Ectodermal cell (in vitro differentiated cells): ENCODE data around the gene STK32A.

Experiments
- H3K27ac ChIP-seq: 2 replicates; pipeline ENCODE4 v1.7.0; 2013; ENCODE audit warnings: mild to moderate bottlenecking, low read depth, low read length; ENCODE audit not compliant: insufficient read depth, poor library complexity, severe bottlenecking
- H3K27me3 ChIP-seq: 2 replicates; pipeline ENCODE4 v1.7.0; 2013; ENCODE audit warnings: mild to moderate bottlenecking, low read length; ENCODE audit not compliant: insufficient read depth, control insufficient read depth, poor library complexity, severe bottlenecking
- H3K36me3 ChIP-seq: one replicate; pipeline ENCODE4 v1.7.0; 2013; ENCODE audit warnings: low read length; ENCODE audit not compliant: control insufficient read depth, insufficient read depth
- H3K4me1 ChIP-seq: one replicate; pipeline ENCODE4 v1.7.0; 2013; ENCODE audit warnings: low read length; ENCODE audit not compliant: control insufficient read depth, insufficient read depth
- H3K4me3 ChIP-seq: 2 replicates; pipeline ENCODE4 v1.7.0; 2013; ENCODE audit warnings: low read depth, low read length, control low read depth; ENCODE audit not compliant: insufficient read depth
- H3K9me3 ChIP-seq: 2 replicates; pipeline ENCODE4 v1.7.0; 2013; ENCODE audit warnings: mild to moderate bottlenecking, low read length, moderate library complexity; ENCODE audit not compliant: control insufficient read depth
- WGBS, 2 experiments: methylation state at CpG; one replicate each; pipeline ENCODE4 v1.1.7; 2013; ENCODE audit warnings: missing lambda C conversion rate in 2 of 2; 5-methylcytosine and 5-hydroxymethylcytosine counted together

Gene STK32A

DNA sequence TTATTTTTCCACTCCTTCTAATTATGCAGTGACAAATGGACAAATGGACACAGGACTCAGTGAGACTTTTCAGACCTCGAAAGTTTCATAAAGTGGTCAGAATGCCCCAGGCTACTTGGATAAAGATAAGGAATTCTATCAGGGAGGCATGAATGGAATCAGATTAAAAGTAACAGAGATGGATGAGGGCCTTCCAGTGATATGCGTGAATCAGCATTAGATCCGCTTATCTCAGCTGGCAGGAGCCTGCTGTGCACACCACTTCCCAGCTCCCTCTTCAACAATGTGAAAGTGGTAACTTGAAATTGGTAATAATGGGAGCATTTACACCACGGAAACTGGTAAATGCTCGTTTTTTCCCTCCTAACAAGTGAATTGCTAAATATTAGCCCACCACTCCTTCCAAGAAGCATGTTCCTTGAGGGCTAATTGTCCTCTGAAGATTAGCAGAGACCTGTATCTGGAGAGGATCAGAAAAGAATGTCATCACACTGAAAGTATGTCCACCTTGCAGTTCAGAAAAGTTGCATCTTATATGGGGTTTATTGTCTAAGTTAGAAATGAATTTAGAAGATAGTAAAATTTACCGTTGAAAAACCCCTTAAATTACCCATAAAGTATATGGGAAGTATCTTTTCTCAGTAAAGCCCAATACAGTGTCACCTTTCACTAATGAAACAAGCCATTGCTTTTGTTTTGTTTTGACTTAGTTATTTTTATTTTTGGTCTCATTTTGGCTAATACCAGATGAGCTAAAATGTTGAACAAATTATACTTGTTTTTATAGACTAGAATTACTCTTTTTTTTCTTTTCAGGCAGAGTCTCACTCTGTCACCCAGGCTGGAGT, 149.7 kb downstream of the STK32A start:
- H3K4me3 ChIP-seq: no peak overlapping the region
- H3K9me3 ChIP-seq: no peaks in the 10 kb centered on the region
- H3K36me3 ChIP-seq: no peaks in the 10 kb centered on the region
- H3K27me3 ChIP-seq: no peaks in the 10 kb centered on the region
- WGBS, 2 experiments: 43 to 52% methylated on average over 4 to 5 of the region's 6 CpGs
- H3K4me1 ChIP-seq: peaks cover 36% of the 10 kb centered on the region
- no peak overlapping the region for H3K27ac ChIP-seq

DNA sequence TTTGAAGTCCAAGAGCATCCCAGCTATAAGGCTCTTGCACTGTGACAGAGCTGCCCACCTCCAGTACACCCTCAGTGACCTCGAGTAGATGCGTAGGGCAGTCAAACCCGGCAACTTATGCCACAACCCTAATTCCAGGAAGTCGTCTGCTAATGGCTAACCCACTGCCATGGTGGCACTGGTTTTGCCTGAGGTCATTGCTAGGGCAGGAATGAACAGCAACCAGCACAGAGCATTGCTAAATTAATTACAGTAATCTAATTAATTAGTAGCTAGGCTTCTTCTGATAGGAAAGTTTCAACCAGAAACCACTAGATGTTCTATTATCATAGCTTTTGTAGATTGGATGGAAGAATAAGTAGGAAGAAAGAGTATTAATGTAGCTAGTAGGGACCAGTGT, 152.3 kb downstream of the STK32A start:
- H3K4me3 ChIP-seq: no peak overlapping the region
- H3K36me3 ChIP-seq: no peaks in the 10 kb centered on the region
- WGBS, 2 experiments: 91 to 94% methylated on average over 4 of the region's 4 CpGs
- no peaks in the 10 kb centered on the region for H3K27me3 ChIP-seq
- no peak overlapping the region for H3K27ac ChIP-seq
- no peaks in the 10 kb centered on the region for H3K9me3 ChIP-seq
- H3K4me1 ChIP-seq: peaks cover 46% of the 10 kb centered on the region

DNA sequence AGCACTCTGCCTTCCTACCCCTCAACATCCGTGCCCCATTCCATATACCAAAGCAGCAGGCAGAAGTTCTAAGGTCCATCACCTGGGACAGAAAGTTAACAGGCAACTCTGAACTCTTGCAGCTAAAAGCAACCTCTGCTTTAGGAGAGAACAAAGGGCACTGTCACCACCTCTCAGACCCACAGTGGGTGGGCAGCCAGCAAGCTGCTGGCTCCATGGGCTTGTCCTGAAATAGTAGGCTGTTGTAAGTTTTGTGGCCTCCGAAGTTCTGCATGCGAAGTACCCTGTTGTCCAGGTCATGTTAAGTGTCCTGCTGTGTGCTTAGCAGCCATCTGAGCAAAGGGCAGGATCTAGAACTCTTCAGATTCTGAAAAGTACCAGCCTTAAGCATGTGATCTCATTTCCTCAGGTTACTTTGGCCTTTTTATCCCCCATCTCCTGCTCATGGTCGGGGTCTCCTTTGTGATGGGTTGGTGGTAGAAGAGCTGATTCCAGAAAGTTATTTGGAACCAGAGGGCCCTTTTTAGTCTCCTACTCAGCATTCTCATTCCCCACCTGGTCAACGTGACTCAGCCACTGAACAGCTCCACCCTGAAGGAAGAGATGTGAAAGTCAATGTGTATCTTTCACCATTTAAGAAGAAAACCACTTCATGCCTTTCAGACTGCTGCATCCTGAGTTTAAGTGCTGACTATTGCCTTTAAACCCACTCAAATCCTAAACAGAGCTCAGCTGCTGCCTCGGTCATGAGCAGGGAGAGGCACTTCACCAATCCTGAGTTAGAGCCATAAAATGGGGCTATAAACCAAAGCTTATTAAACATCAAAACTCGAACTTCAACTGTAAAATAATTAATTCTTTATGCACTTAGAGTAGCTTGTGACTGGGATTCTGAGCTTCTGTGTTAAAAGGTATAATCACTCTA, 153.6 kb downstream of the STK32A start:
- H3K27ac ChIP-seq: no peak overlapping the region
- no peaks in the 10 kb centered on the region for H3K27me3 ChIP-seq
- no peaks in the 10 kb centered on the region for H3K9me3 ChIP-seq
- 54 to 60% methylated on average over 5 of the region's 7 CpGs for WGBS, 2 experiments
- peaks cover 36% of the 10 kb centered on the region for H3K4me1 ChIP-seq
- no peak overlapping the region for H3K4me3 ChIP-seq
- H3K36me3 ChIP-seq: peaks cover 9% of the 10 kb centered on the region

DNA sequence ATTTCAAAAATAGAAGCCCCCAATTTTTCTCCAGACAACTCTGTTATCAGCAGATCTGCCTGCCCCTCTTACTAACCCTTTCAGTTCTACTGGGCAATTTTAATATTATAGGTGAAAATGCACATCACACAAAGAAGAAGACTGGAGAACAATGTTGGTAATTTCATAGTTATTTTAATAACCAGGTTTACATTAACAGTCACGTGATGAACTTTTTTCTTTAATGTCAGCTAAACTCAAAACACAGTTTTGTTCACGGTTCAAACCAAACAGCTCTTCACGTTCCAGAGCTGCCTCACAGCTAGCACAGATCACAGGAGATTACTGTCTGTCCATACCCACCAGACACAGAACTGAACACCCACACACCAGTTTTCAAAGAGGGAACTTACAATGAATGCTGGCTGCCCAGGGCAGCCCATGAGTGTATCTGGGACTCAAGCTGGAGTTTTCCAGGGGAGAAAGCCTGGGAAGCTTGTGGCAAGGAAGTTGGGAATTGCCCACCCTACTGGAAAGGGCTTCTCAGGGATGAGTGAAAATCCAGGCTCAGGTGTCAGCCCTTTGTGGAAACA, 155.9 kb downstream of the STK32A start:
- H3K4me1 ChIP-seq: peaks cover 29% of the 10 kb centered on the region
- no peaks in the 10 kb centered on the region for H3K27me3 ChIP-seq
- no peaks in the 10 kb centered on the region for H3K9me3 ChIP-seq
- H3K4me3 ChIP-seq: no peak overlapping the region
- peaks cover 23% of the 10 kb centered on the region for H3K36me3 ChIP-seq
- peak overlapping the region; percentile 47 for H3K27ac ChIP-seq
- WGBS, 2 experiments: 95 to 98% methylated on average over 3 of the region's 3 CpGs

DNA sequence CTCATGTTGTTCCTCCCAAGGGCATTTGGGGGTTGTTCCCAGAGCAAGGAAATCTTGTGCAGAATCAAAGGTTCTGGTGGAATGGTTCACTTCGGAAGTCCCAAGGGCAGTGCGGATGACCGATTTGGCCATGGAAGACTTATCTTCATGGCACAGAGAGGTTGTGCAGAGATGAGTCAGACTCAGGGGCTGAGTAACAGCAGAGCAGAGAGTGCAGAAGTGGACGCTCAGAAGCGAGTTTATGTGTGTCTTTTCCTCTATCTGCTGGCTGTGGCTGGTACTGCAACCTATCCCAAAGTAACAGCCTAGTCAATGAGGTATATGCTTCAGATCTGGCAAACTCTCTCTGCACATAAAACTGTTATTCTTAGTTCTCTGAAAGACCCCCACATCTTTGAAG, 157.0 kb downstream of the STK32A start:
- H3K9me3 ChIP-seq: no peaks in the 10 kb centered on the region
- no peaks in the 10 kb centered on the region for H3K27me3 ChIP-seq
- peaks cover 29% of the 10 kb centered on the region for H3K4me1 ChIP-seq
- no peak overlapping the region for H3K27ac ChIP-seq
- peaks cover 30% of the 10 kb centered on the region for H3K36me3 ChIP-seq
- H3K4me3 ChIP-seq: no peak overlapping the region
- WGBS, 2 experiments: 91% methylated on average over 5 of the region's 5 CpGs

DNA sequence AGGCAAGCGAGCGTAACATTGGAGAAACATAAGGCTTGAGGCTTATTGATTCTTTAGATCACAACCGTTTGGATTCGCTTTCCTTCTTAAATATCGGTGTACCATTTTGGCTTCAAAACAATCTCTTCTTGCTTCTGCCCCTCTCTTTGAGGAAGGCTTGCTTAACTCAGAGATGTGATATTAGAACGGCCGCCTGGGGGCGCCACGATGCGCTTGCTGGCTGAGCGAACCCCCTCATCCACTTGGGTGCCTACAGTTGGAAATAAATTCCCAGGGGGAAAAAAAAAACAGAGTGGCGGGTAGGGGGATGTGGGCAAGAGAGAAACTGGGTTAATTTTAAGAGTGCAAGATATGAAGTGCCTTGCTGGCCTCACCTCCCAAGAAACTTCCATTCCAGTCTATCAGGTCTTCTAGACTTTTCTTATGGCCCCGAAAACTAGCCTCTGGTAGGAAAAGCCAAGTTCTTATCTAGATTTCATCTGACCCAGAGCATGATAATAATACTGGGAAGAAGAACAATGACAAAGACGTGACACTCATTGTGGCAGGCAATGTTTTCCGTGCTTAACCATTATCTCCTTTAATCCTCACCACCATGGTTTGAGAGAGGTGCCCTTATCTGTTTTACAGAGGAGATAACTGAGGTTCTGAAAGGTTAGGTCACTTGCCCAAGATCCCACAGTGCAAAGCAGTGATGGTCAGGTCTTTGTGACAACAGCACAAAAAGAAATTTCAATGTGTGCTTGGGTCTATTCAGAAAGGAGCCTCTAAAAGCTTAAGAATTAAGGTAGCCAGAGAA, 159.2 kb downstream of the STK32A start:
- Histone ChIP-seq H3K4me3 (no peak overlapping the region), H3K9me3 (no peaks in the 10 kb centered on the region), H3K27ac (no peak overlapping the region), H3K36me3 (peaks cover 46% of the 10 kb centered on the region), H3K4me1 (peaks cover 12% of the 10 kb centered on the region), H3K27me3 (no peaks in the 10 kb centered on the region)
- WGBS, 2 experiments: 84 to 89% methylated on average over 15 of the region's 15 CpGs

DNA sequence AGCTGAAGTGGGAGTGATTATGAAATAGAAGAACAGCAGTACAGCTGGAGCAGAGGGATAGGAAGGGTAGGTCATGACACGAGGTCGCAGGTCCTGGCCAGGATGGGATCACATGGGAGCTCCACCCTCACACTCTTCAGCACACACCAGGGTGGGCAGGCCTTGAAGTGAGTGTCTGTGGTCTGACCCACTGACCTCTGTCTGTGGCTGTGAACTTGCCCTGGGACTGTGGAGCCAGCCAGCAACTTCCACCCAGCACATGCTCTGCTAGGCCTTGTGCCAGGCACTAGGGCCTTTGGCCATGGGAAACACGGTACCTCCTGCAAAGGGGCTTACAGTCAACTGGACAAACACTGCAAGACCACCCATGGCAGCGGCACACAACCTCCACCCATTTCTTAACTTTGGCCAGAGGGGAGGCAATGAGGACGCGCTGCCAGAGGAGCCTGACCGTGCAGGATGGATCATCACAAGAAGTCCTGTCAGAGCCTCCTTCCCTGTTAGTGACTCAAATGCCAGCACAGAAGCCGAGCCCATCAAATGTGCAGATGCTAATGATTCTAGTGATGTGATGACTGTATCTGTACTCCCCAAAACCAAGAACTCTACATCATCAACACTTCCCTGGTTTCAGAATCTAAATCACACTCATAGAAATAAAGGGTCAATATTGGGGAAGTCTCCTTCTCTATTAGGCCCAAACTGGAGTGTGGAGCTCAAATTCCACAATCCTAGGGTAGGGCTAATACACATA, 161.4 kb downstream of the STK32A start:
- Histone ChIP-seq H3K4me1 (peaks cover 3% of the 10 kb centered on the region), H3K9me3 (no peaks in the 10 kb centered on the region), H3K4me3 (no peak overlapping the region), H3K36me3 (peaks cover 58% of the 10 kb centered on the region), H3K27me3 (no peaks in the 10 kb centered on the region), H3K27ac (no peak overlapping the region)
- WGBS, 2 experiments: 82 to 83% methylated on average over 7 to 8 of the region's 8 CpGs

DNA sequence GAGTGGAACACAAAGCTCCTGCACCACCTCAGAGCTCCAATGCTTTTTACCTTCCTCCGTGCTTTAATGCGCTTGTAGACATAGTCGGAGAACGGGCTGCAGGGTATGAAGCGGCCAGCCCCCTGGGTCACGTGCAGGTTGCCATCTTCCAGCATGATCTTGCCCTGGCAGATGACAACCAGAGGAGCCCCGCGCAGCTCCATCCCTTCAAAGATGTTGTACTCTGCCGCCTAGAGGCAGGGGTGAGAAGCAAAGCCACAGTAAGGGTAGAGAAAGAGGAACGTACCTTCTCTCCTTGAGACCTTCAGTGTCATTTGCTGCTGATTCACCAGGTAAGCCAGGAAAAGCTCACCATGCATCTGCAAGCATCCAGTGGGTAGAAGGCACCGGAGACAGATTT, 162.8 kb downstream of the STK32A start:
- no peak overlapping the region for H3K27ac ChIP-seq
- 93% methylated on average over 11 of the region's 11 CpGs for WGBS, 2 experiments
- H3K36me3 ChIP-seq: peaks cover 64% of the 10 kb centered on the region
- H3K27me3 ChIP-seq: no peaks in the 10 kb centered on the region
- no peak overlapping the region for H3K4me3 ChIP-seq
- no peaks in the 10 kb centered on the region for H3K4me1 ChIP-seq
- H3K9me3 ChIP-seq: no peaks in the 10 kb centered on the region

DNA sequence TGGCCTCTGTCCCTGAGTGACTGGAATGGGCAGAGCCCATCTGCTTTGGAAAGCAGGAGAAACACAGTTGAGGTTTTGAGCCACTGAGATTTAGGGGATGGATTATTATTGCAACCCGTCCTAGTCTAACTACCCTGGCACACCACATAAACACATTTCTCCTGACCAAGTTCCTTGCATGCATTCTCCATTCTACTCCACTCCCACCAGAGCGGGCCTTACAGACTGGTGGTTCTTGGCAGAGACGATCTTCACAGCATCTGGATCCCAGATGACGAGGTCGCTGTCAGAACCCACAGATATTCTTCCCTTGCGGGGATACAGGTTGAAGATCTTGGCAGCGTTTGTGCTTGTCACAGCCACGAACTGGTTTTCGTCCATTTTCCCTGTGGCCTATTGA, 164.0 kb downstream of the STK32A start:
- no peak overlapping the region for H3K27ac ChIP-seq
- no peak overlapping the region for H3K4me3 ChIP-seq
- H3K27me3 ChIP-seq: no peaks in the 10 kb centered on the region
- no peaks in the 10 kb centered on the region for H3K4me1 ChIP-seq
- 96% methylated on average over 6 to 7 of the region's 9 CpGs for WGBS, 2 experiments
- no peaks in the 10 kb centered on the region for H3K9me3 ChIP-seq
- H3K36me3 ChIP-seq: peaks cover 55% of the 10 kb centered on the region
